Heart left ventricle (tissue), 13 donors: ENCODE results near the gene PIP4K2A.

Experiments
- CTCF ChIP-seq, 12 donors: fragments of 200-600 bp; sonication (generic) in 4 of 12; IDR thresholded peaks; one replicate each; pipeline versions ENCODE4 v1.5.0 to v1.8.0; 2018 to 2022; ENCODE audit warnings: antibody characterized with exemption in 12 of 12, mild to moderate bottlenecking in 5 of 12
- POLR2A ChIP-seq, 2 donors: fragments of 450-650 bp; IDR thresholded peaks; one replicate each; pipeline ENCODE4 v1.6.1; 2017; ENCODE audit warnings: antibody characterized with exemption in 2 of 2, mild to moderate bottlenecking in 2 of 2, moderate library complexity in 2 of 2
- donor health status: ischemic (EF 13 %, LVEDD 7.1; RV severe dilation, severe dysfunction).
- donor health status: DM: no; HTN: yes; CAD: no.
- donor health status: DM: no; HTN: no; CAD: no.
- donor health status: ischemic (EF 25% LVEDD 6.9; RV normal size, moderate dysfunction).
- donor health status: ischemic (EF 25% LVEDD 5.7; RV mildly dilated, moderate dysfunction).
- donor health status: ischemic (EF 35%, LVEDD 5.7; RV mildly dilated, moderate dysfunction).
- donor health status: nonischemic (EF 11% LVEDD 7.7; RV severe dilation, severe dysfunction).
- donor health status: DM: yes; HTN: yes; CAD: no.
- donor health status: PGD.
- donor health status: ischemic (EF 29% LVEDD 5.4; RV normal size, mild dysfunction).
- donor health status: nonischemic (EF 23%, LVEDD 6.1; RV moderate dilation, normal function).

GRCh38 chr10:22607261-22607660 lies 107.1 kb downstream of the PIP4K2A start:
- TF ChIP-seq CTCF (IDR thresholded peaks at IDR 0.05) = no peak
- TF ChIP-seq POLR2A (IDR thresholded peaks at IDR 0.05) = no peak
